IgD-negative memory B cell (primary cell): ENCODE results near the gene KLHL29. TPM values are rescaled to one million over a fixed set of nuclear protein-coding genes. Genes with fewer than 3 reads are reported as not detected.
A peak's percentile ranks its signal among the peaks of the same experiment; 100 is the strongest.

Source experiments
- H3K27ac Mint-ChIP-seq, 3 donors: one replicate each; pipeline ENCODE4 v1.8.0; 2020 to 2022; ENCODE audit warnings: mild to moderate bottlenecking in 3 of 3, mixed read lengths in 3 of 3, moderate library complexity in 1 of 3
- H3K27me3 Mint-ChIP-seq: one replicate; pipeline ENCODE4 v1.8.0; 2021; ENCODE audit warnings: mixed read lengths
- H3K36me3 Mint-ChIP-seq: one replicate; pipeline ENCODE4 v1.8.0; 2020; ENCODE audit warnings: mild to moderate bottlenecking, mixed read lengths
- H3K4me1 Mint-ChIP-seq, 3 donors: one replicate each; pipeline ENCODE4 v1.8.0; 2020 to 2022; ENCODE audit warnings: mixed read lengths in 3 of 3, mild to moderate bottlenecking in 1 of 3
- H3K4me3 Mint-ChIP-seq, 4 donors: one replicate each; pipeline ENCODE4 v1.8.0; 2020 to 2022; ENCODE audit warnings: mild to moderate bottlenecking in 4 of 4, mixed read lengths in 4 of 4, moderate library complexity in 3 of 4
- H3K9me3 Mint-ChIP-seq, 3 donors: one replicate each; pipeline ENCODE4 v1.8.0; 2020 to 2021; ENCODE audit warnings: mixed read lengths in 3 of 3, mild to moderate bottlenecking in 1 of 3
- polyA plus RNA-seq: library from polyadenylated mRNA; unstranded; fragments of 300-500 nt; fragmentation: Illumina TruSeq; gene quantifications from one replicate; pipeline ENCODE4 v1.2.3, GENCODE V29; 2021

The KLHL29 gene
- polyA plus RNA-seq, 1 donor from 2014 or later: 0.11 TPM

GRCh38 chr2:23687214-23687613 lies 302.2 kb downstream of the KLHL29 start:
- H3K4me1 Mint-ChIP-seq: no peaks in the 10 kb centered on the region
- H3K4me3 Mint-ChIP-seq: no peak overlapping the region
- H3K27ac Mint-ChIP-seq: peak overlapping the region in 1 of 3 donors; percentile 59
- H3K9me3 Mint-ChIP-seq: no peaks in the 10 kb centered on the region
- peaks cover 2% of the 10 kb centered on the region for H3K36me3 Mint-ChIP-seq
- no peaks in the 10 kb centered on the region for H3K27me3 Mint-ChIP-seq

DNA sequence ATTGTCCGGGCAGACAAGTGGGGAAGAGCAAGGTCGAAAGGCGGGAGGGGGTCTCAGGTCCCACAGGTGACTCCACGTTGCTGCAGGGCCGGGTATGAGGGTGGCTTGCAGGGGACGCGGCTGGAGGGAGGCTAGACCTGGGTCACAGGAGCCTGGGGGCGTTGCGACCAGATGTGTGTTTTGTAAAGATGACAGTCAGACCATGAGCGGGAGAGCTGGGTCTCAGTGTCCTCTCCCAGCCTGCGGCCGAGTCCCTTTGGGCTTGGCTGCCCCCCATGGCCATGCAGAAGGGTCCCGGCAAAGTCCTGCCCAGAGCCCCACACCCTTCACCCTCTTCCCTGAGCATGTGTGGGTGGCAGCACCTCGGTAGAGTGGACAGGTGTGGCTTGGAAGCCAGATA lies 302.7 kb downstream of the KLHL29 start:
- Mint-ChIP-seq H3K4me1 (no peaks in the 10 kb centered on the region), H3K9me3 (no peaks in the 10 kb centered on the region), H3K27ac (peak overlapping the region in 1 of 3 donors; percentile 59), H3K4me3 (no peak overlapping the region), H3K36me3 (peaks cover 5% of the 10 kb centered on the region), H3K27me3 (no peaks in the 10 kb centered on the region)

DNA sequence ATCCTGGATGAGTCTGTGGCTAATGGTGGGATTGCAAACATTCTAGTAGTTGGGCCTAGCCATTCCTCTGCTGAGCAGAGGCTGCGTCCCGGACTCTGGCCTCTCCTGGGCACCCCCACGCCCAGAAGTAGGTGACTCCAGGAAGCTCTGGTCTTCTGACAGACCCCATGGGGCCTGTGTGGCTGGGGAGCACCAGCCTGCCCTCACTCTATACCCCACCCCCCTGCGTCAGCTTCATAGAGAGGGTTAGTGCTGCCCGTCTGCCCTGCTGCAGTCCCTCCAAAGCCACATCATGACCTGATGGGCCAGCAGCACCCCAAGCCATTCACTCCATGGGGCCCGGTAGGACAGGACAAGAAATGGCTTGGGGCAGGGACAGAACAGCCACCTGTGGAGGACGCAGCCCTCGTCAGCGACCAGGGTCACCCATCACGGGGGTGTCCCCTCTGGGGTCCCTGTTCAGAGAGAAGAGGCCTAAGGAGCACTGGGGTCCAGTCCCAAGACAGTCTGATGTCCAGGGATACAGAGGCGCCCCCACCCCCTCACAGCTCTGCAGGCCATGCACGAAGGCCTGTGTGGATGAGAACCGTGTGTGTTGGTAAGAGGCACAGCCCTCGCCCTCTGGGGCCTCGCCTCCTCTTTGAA lies 303.6 kb downstream of the KLHL29 start:
- no peaks in the 10 kb centered on the region for H3K27me3 Mint-ChIP-seq
- no peak overlapping the region for H3K4me3 Mint-ChIP-seq
- no peak overlapping the region for H3K27ac Mint-ChIP-seq
- H3K4me1 Mint-ChIP-seq: no peaks in the 10 kb centered on the region
- H3K36me3 Mint-ChIP-seq: peaks cover 5% of the 10 kb centered on the region
- no peaks in the 10 kb centered on the region for H3K9me3 Mint-ChIP-seq

GRCh38 chr2:23689131-23689700 lies 304.2 kb downstream of the KLHL29 start:
- no peaks in the 10 kb centered on the region for H3K27me3 Mint-ChIP-seq
- no peaks in the 10 kb centered on the region for H3K9me3 Mint-ChIP-seq
- H3K4me3 Mint-ChIP-seq: no peak overlapping the region
- no peaks in the 10 kb centered on the region for H3K4me1 Mint-ChIP-seq
- peaks cover 5% of the 10 kb centered on the region for H3K36me3 Mint-ChIP-seq
- H3K27ac Mint-ChIP-seq: peak overlapping the region in 2 of 3 donors; percentile 62 to 63

GRCh38 chr2:23689891-23690290 lies 304.9 kb downstream of the KLHL29 start:
- no peaks in the 10 kb centered on the region for H3K27me3 Mint-ChIP-seq
- H3K36me3 Mint-ChIP-seq: peaks cover 5% of the 10 kb centered on the region
- no peak overlapping the region for H3K4me3 Mint-ChIP-seq
- no peaks in the 10 kb centered on the region for H3K4me1 Mint-ChIP-seq
- H3K9me3 Mint-ChIP-seq: no peaks in the 10 kb centered on the region
- H3K27ac Mint-ChIP-seq: peak overlapping the region in 1 of 3 donors; percentile 62

DNA sequence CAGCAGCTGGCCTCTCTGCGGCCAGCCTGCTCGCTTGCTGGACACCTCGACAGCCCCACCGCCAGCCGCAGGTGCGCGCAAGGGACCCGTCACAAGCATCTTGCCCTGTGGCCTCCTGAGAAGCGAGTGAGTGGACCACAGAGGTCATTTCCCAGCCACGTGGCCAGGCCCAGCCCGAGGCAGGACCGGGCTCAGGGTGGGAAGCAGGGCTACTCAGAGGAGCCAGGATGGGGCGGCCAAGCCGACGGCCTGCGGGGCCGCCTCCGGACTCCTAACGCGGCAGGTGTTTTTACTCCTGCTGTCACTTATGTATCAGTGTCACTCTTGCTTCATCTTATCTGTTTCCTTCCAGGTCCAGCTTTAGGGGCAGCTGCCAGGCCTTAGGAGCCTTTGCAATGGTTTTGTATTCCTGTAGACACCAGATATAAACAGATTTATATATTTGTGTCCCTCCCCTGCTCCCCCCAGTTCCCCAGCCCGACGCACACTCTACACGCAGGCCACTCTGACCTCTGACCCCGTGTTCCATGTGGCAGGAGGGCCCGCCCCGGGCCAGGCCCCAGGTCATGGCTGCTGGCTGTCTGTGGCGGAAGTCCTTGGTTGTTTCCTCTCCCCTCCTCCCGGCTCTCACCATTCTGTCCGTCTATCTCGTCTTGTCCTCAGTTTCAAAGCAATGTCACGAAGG lies 305.6 kb downstream of the KLHL29 start:
- no peaks in the 10 kb centered on the region for H3K27me3 Mint-ChIP-seq
- peaks cover 5% of the 10 kb centered on the region for H3K36me3 Mint-ChIP-seq
- H3K9me3 Mint-ChIP-seq: no peaks in the 10 kb centered on the region
- H3K4me3 Mint-ChIP-seq: no peak overlapping the region
- H3K4me1 Mint-ChIP-seq: peaks cover 0 to 3% (median 0%) of the 10 kb centered on the region in 3 donors
- H3K27ac Mint-ChIP-seq: no peak overlapping the region

- H3K36me3 Mint-ChIP-seq: peaks cover 5% of the 10 kb centered on the region
- H3K9me3 Mint-ChIP-seq: no peaks in the 10 kb centered on the region
- no peak overlapping the region for H3K27ac Mint-ChIP-seq
- H3K4me1 Mint-ChIP-seq: peaks cover 0 to 3% (median 0%) of the 10 kb centered on the region in 3 donors
- H3K4me3 Mint-ChIP-seq: no peak overlapping the region
- no peaks in the 10 kb centered on the region for H3K27me3 Mint-ChIP-seq
Observed at GRCh38 chr2:23691106-23691470, 306.1 kb downstream of the KLHL29 start.

DNA sequence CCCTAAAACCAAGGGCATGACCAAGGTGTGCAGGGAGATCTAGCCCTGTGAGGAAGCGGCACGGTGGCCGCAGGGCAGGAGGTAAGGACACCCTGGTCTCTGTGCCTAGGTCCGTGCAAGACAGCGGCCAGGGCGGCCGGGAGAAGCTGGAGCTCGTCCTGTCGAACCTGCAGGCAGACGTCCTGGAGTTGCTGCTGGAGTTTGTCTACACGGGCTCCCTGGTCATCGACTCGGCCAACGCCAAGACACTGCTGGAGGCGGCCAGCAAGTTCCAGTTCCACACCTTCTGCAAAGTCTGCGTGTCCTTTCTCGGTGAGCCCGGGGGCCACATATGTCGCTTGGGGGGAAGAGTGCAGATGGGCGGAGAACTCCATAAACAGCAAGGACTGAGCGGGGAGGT lies 306.6 kb downstream of the KLHL29 start:
- no peak overlapping the region for H3K27ac Mint-ChIP-seq

GRCh38 chr2:23692263-23692662 lies 307.3 kb downstream of the KLHL29 start:
- H3K27me3 Mint-ChIP-seq: no peaks in the 10 kb centered on the region
- H3K4me3 Mint-ChIP-seq: no peak overlapping the region
- H3K9me3 Mint-ChIP-seq: no peaks in the 10 kb centered on the region

More for the DNA sequence above, 306.6 kb downstream of the KLHL29 start:
- Mint-ChIP-seq H3K4me3 (no peak overlapping the region), H3K9me3 (no peaks in the 10 kb centered on the region), H3K4me1 (peaks cover 0 to 3% (median 0%) of the 10 kb centered on the region in 3 donors), H3K36me3 (peaks cover 7% of the 10 kb centered on the region), H3K27me3 (no peaks in the 10 kb centered on the region)

GRCh38 chr2:23692851-23693605 lies 308.0 kb downstream of the KLHL29 start:
- Mint-ChIP-seq H3K4me1 (peaks cover 0 to 3% (median 0%) of the 10 kb centered on the region in 3 donors), H3K36me3 (peaks cover 7% of the 10 kb centered on the region), H3K4me3 (no peak overlapping the region), H3K27ac (peak overlapping the region in 1 of 3 donors; percentile 41), H3K9me3 (no peaks in the 10 kb centered on the region), H3K27me3 (no peaks in the 10 kb centered on the region)

More at GRCh38 chr2:23692263-23692662, 307.3 kb downstream of the KLHL29 start:
- Mint-ChIP-seq H3K4me1 (peaks cover 0 to 3% (median 0%) of the 10 kb centered on the region in 3 donors), H3K27ac (peak overlapping the region in 1 of 3 donors; percentile 41), H3K36me3 (peaks cover 7% of the 10 kb centered on the region)

DNA sequence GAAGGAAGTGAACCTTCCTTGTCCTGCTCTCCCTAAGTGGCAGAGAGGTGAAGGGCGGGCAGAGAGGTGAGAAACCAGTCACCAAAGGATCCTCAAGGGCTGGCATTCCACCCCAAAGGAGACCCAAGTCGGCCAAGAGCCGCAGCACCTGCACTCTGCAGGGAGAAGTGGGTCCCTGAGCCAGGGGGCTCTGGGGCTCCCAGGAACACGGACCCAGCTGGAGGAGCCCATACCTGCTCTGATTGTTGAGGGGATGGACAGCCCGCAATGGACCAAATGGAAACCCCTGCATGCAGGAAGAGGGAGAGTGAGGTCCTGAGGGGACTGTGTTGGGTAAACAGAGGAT lies 308.6 kb downstream of the KLHL29 start:
- H3K9me3 Mint-ChIP-seq: no peaks in the 10 kb centered on the region
- H3K27ac Mint-ChIP-seq: no peak overlapping the region
- H3K4me1 Mint-ChIP-seq: peaks cover 0 to 3% (median 0%) of the 10 kb centered on the region in 3 donors
- H3K4me3 Mint-ChIP-seq: no peak overlapping the region
- H3K27me3 Mint-ChIP-seq: no peaks in the 10 kb centered on the region
- H3K36me3 Mint-ChIP-seq: peaks cover 7% of the 10 kb centered on the region

DNA sequence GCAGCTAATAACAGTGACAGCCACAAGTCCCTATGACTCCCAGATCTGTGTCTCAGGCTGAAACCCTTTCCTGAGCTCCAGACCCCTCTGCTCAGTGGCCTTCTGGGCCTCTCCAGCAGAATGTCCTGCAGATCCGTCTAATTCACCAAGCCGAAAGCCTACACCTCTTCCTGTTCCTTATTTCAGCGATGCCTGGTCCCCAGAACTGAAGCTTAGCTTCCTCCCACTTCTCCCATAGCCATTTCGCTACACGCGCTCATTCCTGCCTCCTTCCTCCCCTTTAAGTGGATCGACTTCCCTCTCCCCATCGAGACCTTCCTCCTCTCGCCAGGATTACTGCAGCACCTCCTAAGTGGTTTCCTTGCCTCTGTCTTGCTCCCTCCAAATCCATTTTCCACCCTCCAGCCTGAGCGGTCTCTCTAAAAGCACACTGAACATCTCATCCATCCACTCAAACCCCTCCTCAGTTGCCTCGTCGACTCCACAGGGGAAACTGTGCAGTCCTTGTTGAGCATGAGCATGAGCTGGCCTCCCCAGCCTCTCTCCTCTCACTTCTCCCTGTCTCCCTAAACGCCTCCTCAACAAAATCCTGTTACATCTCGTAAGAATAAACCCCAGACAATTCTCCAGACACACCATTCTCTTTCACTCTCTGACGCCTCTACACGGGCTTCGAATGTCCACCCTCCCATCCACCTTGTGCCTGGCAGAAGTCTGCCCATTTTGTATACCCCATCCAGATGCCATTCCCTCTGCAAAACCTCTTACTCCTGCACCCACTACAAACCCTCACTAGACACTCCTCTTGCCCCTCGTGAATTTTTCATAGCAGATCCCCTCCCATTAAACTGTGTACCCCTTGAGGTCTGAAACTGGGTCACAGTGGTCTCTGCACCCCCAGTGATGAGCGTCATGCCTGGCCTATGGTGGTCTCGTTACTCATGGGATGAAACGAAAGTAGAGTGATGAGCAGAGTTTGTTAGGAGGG lies 309.4 kb downstream of the KLHL29 start:
- Mint-ChIP-seq H3K4me1 (peaks cover 0 to 3% (median 0%) of the 10 kb centered on the region in 3 donors), H3K27me3 (no peaks in the 10 kb centered on the region), H3K27ac (no peak overlapping the region), H3K36me3 (peaks cover 7% of the 10 kb centered on the region), H3K9me3 (no peaks in the 10 kb centered on the region), H3K4me3 (peak overlapping the region in 1 of 4 donors; percentile 8)

DNA sequence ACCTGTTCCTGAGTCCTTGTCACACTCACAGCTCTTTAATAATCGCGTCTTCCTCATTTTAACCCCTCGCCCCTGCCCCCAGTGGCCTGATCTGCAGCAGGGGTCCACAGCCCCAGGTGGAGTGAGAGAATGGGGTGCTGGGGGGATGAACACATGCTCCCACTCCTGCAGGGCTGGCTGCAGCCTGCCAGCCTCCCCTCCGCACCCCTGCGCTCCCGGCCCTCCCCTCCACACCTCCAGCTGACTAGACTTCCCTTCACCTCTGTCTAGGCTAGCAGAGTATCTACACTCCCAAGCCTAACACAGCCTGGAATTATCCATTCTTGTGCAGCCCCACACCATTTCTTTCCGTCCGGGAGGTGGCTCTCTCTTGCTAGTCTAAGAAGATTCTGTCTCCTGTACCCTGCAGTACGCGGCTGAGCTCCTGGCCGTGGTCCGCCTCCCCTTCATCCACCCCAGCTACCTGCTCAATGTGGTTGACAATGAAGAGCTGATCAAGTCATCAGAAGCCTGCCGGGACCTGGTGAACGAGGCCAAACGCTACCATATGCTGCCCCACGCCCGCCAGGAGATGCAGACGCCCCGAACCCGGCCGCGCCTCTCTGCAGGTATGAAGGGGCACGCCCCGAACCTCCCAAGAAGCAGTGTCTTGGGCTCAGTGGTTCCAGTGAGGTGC lies 310.4 kb downstream of the KLHL29 start:
- no peaks in the 10 kb centered on the region for H3K9me3 Mint-ChIP-seq
- H3K27ac Mint-ChIP-seq: no peak overlapping the region
- H3K27me3 Mint-ChIP-seq: no peaks in the 10 kb centered on the region
- peaks cover 12% of the 10 kb centered on the region for H3K36me3 Mint-ChIP-seq
- peak overlapping the region in 1 of 4 donors; percentile 3 for H3K4me3 Mint-ChIP-seq
- peaks cover 0 to 4% (median 0%) of the 10 kb centered on the region in 3 donors for H3K4me1 Mint-ChIP-seq
